Measurements from ENCODE around the gene ARF1. TPM values are rescaled to one million over a fixed set of nuclear protein-coding genes. Genes with fewer than 3 reads are reported as not detected.

ARF1 gene
- total and polyA plus RNA-seq, 10 of the 15 experiments (the other 5 are each of a cell fraction or from before 2014, with no cell fraction given): 48.4 to 508 (median 283) TPM

DNA sequence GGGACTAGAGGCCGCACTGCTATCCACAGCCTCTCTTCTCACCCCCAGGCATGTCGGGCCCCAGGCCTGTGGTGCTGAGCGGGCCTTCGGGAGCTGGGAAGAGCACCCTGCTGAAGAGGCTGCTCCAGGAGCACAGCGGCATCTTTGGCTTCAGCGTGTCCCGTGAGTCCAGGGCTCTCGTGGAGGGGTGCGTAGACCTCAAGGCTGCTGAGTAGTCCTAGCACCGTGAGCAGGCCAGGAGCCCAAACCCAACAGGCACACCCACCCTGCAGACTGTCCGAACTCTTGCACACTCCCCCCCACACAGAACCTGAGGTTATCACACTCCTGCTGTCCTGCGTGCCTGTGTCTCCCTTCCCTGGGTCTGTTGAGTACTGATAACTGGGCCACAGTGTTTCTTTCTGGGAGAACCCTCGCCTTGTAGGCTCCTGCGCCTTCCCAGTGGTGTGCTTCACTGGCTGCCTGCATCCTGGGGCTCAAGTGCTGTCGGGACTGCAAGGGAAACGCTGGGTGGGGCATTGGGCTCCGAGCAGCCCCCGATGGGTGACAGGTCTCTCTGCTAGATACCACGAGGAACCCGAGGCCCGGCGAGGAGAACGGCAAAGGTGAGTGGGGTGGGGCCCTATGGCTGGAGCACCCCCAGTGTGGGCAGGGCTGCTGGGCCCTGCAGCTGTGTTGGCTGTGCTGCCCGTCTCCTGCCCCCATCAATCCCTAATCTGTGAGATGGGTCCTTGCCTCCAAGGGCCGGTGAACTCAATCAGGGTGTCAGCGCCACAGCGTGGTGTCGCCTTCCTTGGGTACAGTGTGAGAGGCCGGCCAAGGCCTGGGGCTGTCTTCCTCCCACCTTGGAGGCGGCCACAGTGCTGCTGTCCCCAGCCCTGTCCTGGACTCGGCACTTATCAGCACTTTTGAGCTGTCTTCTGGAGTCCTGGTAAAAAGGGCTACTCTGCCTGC lies 63.2 kb downstream of the ARF1 start:
- no peak overlapping the region for H3K27ac ChIP-seq (ENCODE audit: control insufficient read depth, insufficient read depth)
- H3K79me2 ChIP-seq (ENCODE audit: control insufficient read depth, insufficient read depth, low read length): peaks cover 49% of the 10 kb centered on the region
- no peak overlapping the region for H3K9ac ChIP-seq (ENCODE audit: control insufficient read depth, insufficient read depth, low read length)
- H3K27me3 ChIP-seq (replicated peaks in 1 of 2; ENCODE audit: control insufficient read depth in 2 of 2, insufficient read depth in 2 of 2, low read length in 1 of 2): no peaks in the 10 kb centered on the region
- RAD21 ChIA-PET (ENCODE audit: unreplicated experiment): no interaction called here
- H3K4me3 ChIP-seq: no peak overlapping the region
- FAIRE-seq (no peak), ATAC-seq (no peak), DNase-seq (ENCODE audit: low read depth, low spot score) (no peak)
- H4K20me1 ChIP-seq (ENCODE audit: control insufficient read depth, insufficient read depth): peaks cover 6% of the 10 kb centered on the region; the same call in 1 of the 2 replicates
- CTCF ChIA-PET: no interaction called here
- POLR2A ChIA-PET: no interaction called here
- peaks cover 12% of the 10 kb centered on the region for H3K4me1 ChIP-seq (ENCODE audit: control insufficient read depth, insufficient read depth, low read length)
- 92% methylated on average over 30 of the region's 31 CpGs for WGBS (ENCODE audit: insufficient coverage, insufficient replicate concordance, low lambda C conversion rate, missing lambda C conversion rate)
- H3K9me3 ChIP-seq (replicated peaks; ENCODE audit: control insufficient read depth, insufficient read depth, low read length): no peaks in the 10 kb centered on the region
- no peak overlapping the region for H3K4me2 ChIP-seq (ENCODE audit: control insufficient read depth, insufficient read depth)
- no TSS peak for BruUV-seq (replicated peaks)
- intact Hi-C loops (cut with micrococcal nuclease; ENCODE audit: unreplicated experiment): no loop called here
- SMC1A ChIA-PET (ENCODE audit: uncharacterized antibody, unreplicated experiment): no interaction called here
- H3K36me3 ChIP-seq (ENCODE audit: control insufficient read depth in 2 of 2, insufficient read depth in 2 of 2, low read length in 1 of 2): peaks cover 8 to 17% of the 10 kb centered on the region in 2 experiments; a peak in 3 of 4 replicates
- in situ Hi-C loops (cut with MboI): no loop called here
- H2AFZ ChIP-seq (ENCODE audit: control insufficient read depth, low read depth, low read length): no peak overlapping the region
- TF ChIP-seq, protein P1, sequence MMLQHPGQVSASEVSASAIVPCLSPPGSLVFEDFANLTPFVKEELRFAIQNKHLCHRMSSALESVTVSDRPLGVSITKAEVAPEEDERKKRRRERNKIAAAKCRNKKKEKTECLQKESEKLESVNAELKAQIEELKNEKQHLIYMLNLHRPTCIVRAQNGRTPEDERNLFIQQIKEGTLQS (IDR thresholded peaks at IDR 0.05; ENCODE audit: borderline replicate concordance, extremely low read depth, low read depth, low read length): no peak
- no peak for TF ChIP-seq ZBTB4 (CRISPR knock-in tag; IDR thresholded peaks at IDR 0.05)
- TF ChIP-seq BACH1 (IDR thresholded peaks at IDR 0.05; ENCODE audit: borderline replicate concordance): no peak
- no peak for TF ChIP-seq TCF7 (IDR thresholded peaks at IDR 0.05; ENCODE audit: borderline replicate concordance)
- TF ChIP-seq CBX5 (IDR thresholded peaks at IDR 0.05; ENCODE audit: low read depth): no peak
- no peak for TF ChIP-seq ZBTB33 (IDR thresholded peaks at IDR 0.05)
- no peak for TF ChIP-seq NBN (IDR thresholded peaks at IDR 0.05)
- TF ChIP-seq MEF2A (IDR thresholded peaks at IDR 0.05; ENCODE audit: insufficient read depth, low read depth, low read length): no peak
- no peak for TF ChIP-seq NFIC (IDR thresholded peaks at IDR 0.05; ENCODE audit: low read depth, low read length)
- no peak for TF ChIP-seq LARP7 (IDR thresholded peaks at IDR 0.05)
- TF ChIP-seq IKZF1 (conservative IDR thresholded peaks at IDR 0.05): no peak
- TF ChIP-seq ELK1 (IDR thresholded peaks at IDR 0.05; ENCODE audit: low read depth, low read length): no peak
- TF ChIP-seq, protein P2, sequence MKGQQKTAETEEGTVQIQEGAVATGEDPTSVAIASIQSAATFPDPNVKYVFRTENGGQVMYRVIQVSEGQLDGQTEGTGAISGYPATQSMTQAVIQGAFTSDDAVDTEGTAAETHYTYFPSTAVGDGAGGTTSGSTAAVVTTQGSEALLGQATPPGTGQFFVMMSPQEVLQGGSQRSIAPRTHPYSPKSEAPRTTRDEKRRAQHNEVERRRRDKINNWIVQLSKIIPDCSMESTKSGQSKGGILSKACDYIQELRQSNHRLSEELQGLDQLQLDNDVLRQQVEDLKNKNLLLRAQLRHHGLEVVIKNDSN (IDR thresholded peaks at IDR 0.05; ENCODE audit: borderline replicate concordance, extremely low read length, insufficient read depth, low read depth, low read length): no peak
- no peak for TF ChIP-seq EP300 (IDR thresholded peaks at IDR 0.05; ENCODE audit: borderline replicate concordance in 1 of 2, control insufficient read depth in 1 of 2, low read depth in 2 of 2, low read length in 2 of 2)
- TF ChIP-seq RELA (IDR thresholded peaks at IDR 0.05; ENCODE audit: borderline replicate concordance, partially characterized antibody): no peak

Data from GM12878 (cell line).